GM19467 (cell line): ENCODE results near the gene RBM38.
"Not testable (repeated sequence)": the region's sequence is repeated elsewhere in the genome, so short reads cannot be mapped to it uniquely, and the experiment has no call there.

Experiments used
- ATAC-seq: cut with Tn5 transposase; IDR thresholded peaks from one replicate; pipeline ENCODE4 v1.9.1; 2021; ENCODE audit warnings: mild to moderate bottlenecking, moderate library complexity; ENCODE audit not compliant: unreplicated experiment

Gene RBM38

GRCh38 chr20:57390604-57391438 lies at the start of gene RBM38:
Gene RBM38, plus strand, starts transcription at chr20:57391396. Its CDS starts 186 bp downstream, at chr20:57391582.
- ATAC-seq: peak; percentile 39

GRCh38 chr20:57341663-57342062 lies 49.5 kb upstream of the RBM38 start:
- no peak for ATAC-seq

GRCh38 chr20:57342829-57343228 lies 48.4 kb upstream of the RBM38 start:
- no peak for ATAC-seq

GRCh38 chr20:57346477-57346876 lies 44.7 kb upstream of the RBM38 start:
- no peak for ATAC-seq

- no peak for ATAC-seq
Observed at GRCh38 chr20:57347393-57347792, 43.8 kb upstream of the RBM38 start.

GRCh38 chr20:57348200-57348921 lies 42.8 kb upstream of the RBM38 start:
- ATAC-seq: not testable (repeated sequence)

GRCh38 chr20:57348922-57349574 lies 42.1 kb upstream of the RBM38 start:
- ATAC-seq: not testable (repeated sequence)

GRCh38 chr20:57350081-57350710 lies 41.0 kb upstream of the RBM38 start:
- ATAC-seq: no peak

- ATAC-seq: not testable (repeated sequence)
Observed at GRCh38 chr20:57350726-57351041, 40.5 kb upstream of the RBM38 start.

GRCh38 chr20:57351042-57351783 lies 40.0 kb upstream of the RBM38 start, which contains the start of gene RAE1:
Gene RAE1, plus strand, starts transcription at chr20:57351255. Its CDS starts 2,784 bp downstream, at chr20:57354039.
- no peak for ATAC-seq

GRCh38 chr20:57352305-57352704 lies 38.9 kb upstream of the RBM38 start:
- no peak for ATAC-seq

- ATAC-seq: no peak
Observed at GRCh38 chr20:57353351-57353750, 37.8 kb upstream of the RBM38 start.

- no peak for ATAC-seq
Observed at GRCh38 chr20:57361517-57361916, 29.7 kb upstream of the RBM38 start.

- ATAC-seq: no peak
Observed at GRCh38 chr20:57364451-57364850, 26.7 kb upstream of the RBM38 start.

- ATAC-seq: no peak
Observed at GRCh38 chr20:57369596-57369995, 21.6 kb upstream of the RBM38 start.

- no peak for ATAC-seq
Observed at GRCh38 chr20:57370316-57370715, 20.9 kb upstream of the RBM38 start.

GRCh38 chr20:57371363-57371762 lies 19.8 kb upstream of the RBM38 start:
- ATAC-seq: no peak

- no peak for ATAC-seq
Observed at GRCh38 chr20:57372157-57372556, 19.0 kb upstream of the RBM38 start.

- ATAC-seq: no peak
Observed at GRCh38 chr20:57372581-57373350, 18.4 kb upstream of the RBM38 start.
